Measurements from ENCODE around the gene ANKRD34A. TPM values are rescaled to one million over a fixed set of nuclear protein-coding genes. Genes with fewer than 3 reads are reported as not detected.

The ANKRD34A gene
- total RNA-seq, 3 donors from 2014 or later, result 0.16 to 0.98 (median 0.59) TPM

GRCh38 chr1:145977486-145978470, 13.4 kb upstream of the ANKRD34A start:
- peak; percentile 66 to 85 for DNase-seq (ENCODE audit: low spot score in 2 of 2)
- H3K9me3 ChIP-seq, result no peaks in the 10 kb centered on the region
- no peaks in the 10 kb centered on the region for H3K27me3 ChIP-seq
- TF ChIP-seq POLR2A (IDR thresholded peaks at IDR 0.05) (no peak), CTCF (IDR thresholded peaks at IDR 0.05) (peak; percentile 90 to 97 (median 91)), POLR2AphosphoS5 (IDR thresholded peaks at IDR 0.05) (peak in 2 of 3 donors; percentile 80 to 90)
- peaks cover 17 to 24% of the 10 kb centered on the region in 2 donors for H3K4me1 ChIP-seq
- intact Hi-C loops (cut with DNase I; ENCODE audit: low total_unique reads), result no loop called here
- peak overlapping the region; percentile 95 to 97 for H3K27ac ChIP-seq
- no peaks in the 10 kb centered on the region for H3K36me3 ChIP-seq
- peak overlapping the region in 2 of 3 donors; percentile 2 to 55 for H3K4me3 ChIP-seq

- TF ChIP-seq POLR2AphosphoS5 (IDR thresholded peaks at IDR 0.05), result no peak
- no peak for TF ChIP-seq POLR2A (IDR thresholded peaks at IDR 0.05)
- no peak for TF ChIP-seq CTCF (IDR thresholded peaks at IDR 0.05)
- DNase-seq (ENCODE audit: low spot score in 2 of 2), result peak; percentile 19 to 31
- Histone ChIP-seq H3K36me3 (no peaks in the 10 kb centered on the region), H3K27me3 (no peaks in the 10 kb centered on the region), H3K9me3 (no peaks in the 10 kb centered on the region), H3K4me3 (peak overlapping the region in 1 of 3 donors; percentile 39), H3K27ac (peak overlapping the region; percentile 95 to 97), H3K4me1 (peaks cover 12 to 21% of the 10 kb centered on the region in 2 donors)
- intact Hi-C loops (cut with DNase I; ENCODE audit: low total_unique reads), result no loop called here
Observed at GRCh38 chr1:145977016-145977415, 12.6 kb upstream of the ANKRD34A start.

- TF ChIP-seq POLR2AphosphoS5 (IDR thresholded peaks at IDR 0.05) (no peak), CTCF (IDR thresholded peaks at IDR 0.05) (no peak), POLR2A (IDR thresholded peaks at IDR 0.05) (no peak)
- intact Hi-C loops (cut with DNase I; ENCODE audit: low total_unique reads), result no loop called here
- H3K27ac ChIP-seq, result peak overlapping the region in 1 of 2 donors; percentile 23
- H3K36me3 ChIP-seq, result no peaks in the 10 kb centered on the region
- peak in 1 of 2 donors; percentile 47 for DNase-seq (ENCODE audit: low spot score in 2 of 2)
- peaks cover 12 to 17% of the 10 kb centered on the region in 2 donors for H3K4me1 ChIP-seq
- no peaks in the 10 kb centered on the region for H3K9me3 ChIP-seq
- no peaks in the 10 kb centered on the region for H3K27me3 ChIP-seq
- no peak overlapping the region for H3K4me3 ChIP-seq
Observed at GRCh38 chr1:145975216-145975615, 10.8 kb upstream of the ANKRD34A start.

GRCh38 chr1:145974721-145975120, 10.3 kb upstream of the ANKRD34A start:
- DNase-seq (ENCODE audit: low spot score in 2 of 2), result peak in 1 of 2 donors; percentile 22
- Histone ChIP-seq H3K4me1 (peaks cover 8 to 12% of the 10 kb centered on the region in 2 donors), H3K27me3 (no peaks in the 10 kb centered on the region), H3K36me3 (no peaks in the 10 kb centered on the region), H3K4me3 (no peak overlapping the region), H3K27ac (no peak overlapping the region), H3K9me3 (no peaks in the 10 kb centered on the region)
- TF ChIP-seq POLR2AphosphoS5 (IDR thresholded peaks at IDR 0.05) (no peak), CTCF (IDR thresholded peaks at IDR 0.05) (no peak), POLR2A (IDR thresholded peaks at IDR 0.05) (no peak)
- intact Hi-C loops (cut with DNase I; ENCODE audit: low total_unique reads), result no loop called here

- no peaks in the 10 kb centered on the region for H3K9me3 ChIP-seq
- H3K27ac ChIP-seq, result no peak overlapping the region
- no peak overlapping the region for H3K4me3 ChIP-seq
- TF ChIP-seq CTCF (IDR thresholded peaks at IDR 0.05) (no peak), POLR2AphosphoS5 (IDR thresholded peaks at IDR 0.05) (no peak), POLR2A (IDR thresholded peaks at IDR 0.05) (no peak)
- intact Hi-C loops (cut with DNase I; ENCODE audit: low total_unique reads), result no loop called here
- peaks cover 0 to under 1% of the 10 kb centered on the region in 2 donors for H3K4me1 ChIP-seq
- DNase-seq (ENCODE audit: low spot score in 2 of 2), result no peak
- no peaks in the 10 kb centered on the region for H3K27me3 ChIP-seq
- no peaks in the 10 kb centered on the region for H3K36me3 ChIP-seq
Observed at GRCh38 chr1:145972580-145972979, 8.2 kb upstream of the ANKRD34A start.

Data from breast epithelium (tissue), 4 donors.